MM.1S (cell line): ENCODE data around the gene SMCO4.

Source experiments
- EZH2 ChIP-seq: fragments of 300-600 bp; sonication (generic); optimal IDR thresholded peaks from 2 replicates; pipeline ENCODE3; 2017; ENCODE audit warnings: low read depth, mild to moderate bottlenecking, antibody characterized with exemption, low read length, mixed read lengths
- TF ChIP-seq, protein P1 (sequence below): fragments of 300-600 bp; sonication (generic); IDR thresholded peaks from 2 replicates; pipeline ENCODE4 v1.5.1; 2016; ENCODE audit warnings: antibody characterized with exemption, low read length, mixed read lengths

GRCh38 chr11:93478841-93479240, 64.3 kb downstream of the SMCO4 start:
- TF ChIP-seq, protein P1, sequence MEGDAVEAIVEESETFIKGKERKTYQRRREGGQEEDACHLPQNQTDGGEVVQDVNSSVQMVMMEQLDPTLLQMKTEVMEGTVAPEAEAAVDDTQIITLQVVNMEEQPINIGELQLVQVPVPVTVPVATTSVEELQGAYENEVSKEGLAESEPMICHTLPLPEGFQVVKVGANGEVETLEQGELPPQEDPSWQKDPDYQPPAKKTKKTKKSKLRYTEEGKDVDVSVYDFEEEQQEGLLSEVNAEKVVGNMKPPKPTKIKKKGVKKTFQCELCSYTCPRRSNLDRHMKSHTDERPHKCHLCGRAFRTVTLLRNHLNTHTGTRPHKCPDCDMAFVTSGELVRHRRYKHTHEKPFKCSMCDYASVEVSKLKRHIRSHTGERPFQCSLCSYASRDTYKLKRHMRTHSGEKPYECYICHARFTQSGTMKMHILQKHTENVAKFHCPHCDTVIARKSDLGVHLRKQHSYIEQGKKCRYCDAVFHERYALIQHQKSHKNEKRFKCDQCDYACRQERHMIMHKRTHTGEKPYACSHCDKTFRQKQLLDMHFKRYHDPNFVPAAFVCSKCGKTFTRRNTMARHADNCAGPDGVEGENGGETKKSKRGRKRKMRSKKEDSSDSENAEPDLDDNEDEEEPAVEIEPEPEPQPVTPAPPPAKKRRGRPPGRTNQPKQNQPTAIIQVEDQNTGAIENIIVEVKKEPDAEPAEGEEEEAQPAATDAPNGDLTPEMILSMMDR: no peak
- no peak for TF ChIP-seq EZH2
